Neutrophil (primary cell): ENCODE results near the gene ZIC2.

Source experiments
- H3K27ac ChIP-seq: fragments of 200-600 bp; sonication (generic); 2 replicates; pipeline ENCODE4 v1.5.1; 2016; ENCODE audit warnings: mild to moderate bottlenecking, moderate library complexity
- H3K27me3 ChIP-seq: fragments of 200-600 bp; sonication (generic); 2 replicates; pipeline ENCODE4 v1.6.0; 2016; ENCODE audit warnings: mild to moderate bottlenecking
- H3K36me3 ChIP-seq: fragments of 200-600 bp; sonication (generic); 2 replicates; pipeline ENCODE4 v1.5.1; 2017
- H3K4me1 ChIP-seq, 2 experiments: fragments of 200-600 bp in 1 of 2; sonication (generic) in 1 of 2; 1 replicate in 1 of 2; 2 replicates in 1 of 2; pipeline versions ENCODE4 v1.5.1 to v1.6.1; 2013 to 2016; ENCODE audit warnings: low read depth in 1 of 2, low read length in 1 of 2, mild to moderate bottlenecking in 1 of 2, moderate library complexity in 1 of 2; ENCODE audit not compliant: control insufficient read depth in 1 of 2, insufficient read depth in 1 of 2
- H3K4me3 ChIP-seq, 2 experiments: fragments of 200-600 bp in 1 of 2; sonication (generic) in 1 of 2; 1 replicate in 1 of 2; 2 replicates in 1 of 2; pipeline ENCODE4 v1.5.1; 2013 to 2016; ENCODE audit warnings: low read depth in 1 of 2, low read length in 1 of 2, mild to moderate bottlenecking in 1 of 2, moderate library complexity in 1 of 2
- H3K9me3 ChIP-seq: fragments of 200-600 bp; sonication (generic); 2 replicates; pipeline ENCODE4 v1.5.1; 2016
- CTCF ChIP-seq: fragments of 200-600 bp; sonication (generic); IDR thresholded peaks from 2 replicates; pipeline ENCODE4 v1.5.1; 2016; ENCODE audit warnings: antibody characterized with exemption

ZIC2 gene

GRCh38 chr13:99960663-99961311 lies 20.8 kb upstream of the ZIC2 start:
- no peaks in the 10 kb centered on the region for H3K36me3 ChIP-seq
- H3K9me3 ChIP-seq, result no peaks in the 10 kb centered on the region
- H3K4me3 ChIP-seq, result no peak overlapping the region
- H3K27ac ChIP-seq, result no peak overlapping the region
- no peak for TF ChIP-seq CTCF
- H3K4me1 ChIP-seq, result peaks cover 3 to 7% of the 10 kb centered on the region in 2 experiments
- peaks cover 100% of the 10 kb centered on the region for H3K27me3 ChIP-seq

GRCh38 chr13:99961636-99962035 lies 19.9 kb upstream of the ZIC2 start:
- no peaks in the 10 kb centered on the region for H3K36me3 ChIP-seq
- no peak overlapping the region for H3K27ac ChIP-seq
- H3K9me3 ChIP-seq, result no peaks in the 10 kb centered on the region
- TF ChIP-seq CTCF, result no peak
- peaks cover 3 to 7% of the 10 kb centered on the region in 2 experiments for H3K4me1 ChIP-seq
- peaks cover 100% of the 10 kb centered on the region for H3K27me3 ChIP-seq
- H3K4me3 ChIP-seq, result no peak overlapping the region

GRCh38 chr13:99962242-99962641 lies 19.3 kb upstream of the ZIC2 start:
- Histone ChIP-seq H3K27ac (no peak overlapping the region), H3K4me3 (no peak overlapping the region), H3K9me3 (no peaks in the 10 kb centered on the region), H3K36me3 (no peaks in the 10 kb centered on the region), H3K27me3 (peaks cover 100% of the 10 kb centered on the region), H3K4me1 (peaks cover 3 to 7% of the 10 kb centered on the region in 2 experiments)
- TF ChIP-seq CTCF, result no peak

DNA sequence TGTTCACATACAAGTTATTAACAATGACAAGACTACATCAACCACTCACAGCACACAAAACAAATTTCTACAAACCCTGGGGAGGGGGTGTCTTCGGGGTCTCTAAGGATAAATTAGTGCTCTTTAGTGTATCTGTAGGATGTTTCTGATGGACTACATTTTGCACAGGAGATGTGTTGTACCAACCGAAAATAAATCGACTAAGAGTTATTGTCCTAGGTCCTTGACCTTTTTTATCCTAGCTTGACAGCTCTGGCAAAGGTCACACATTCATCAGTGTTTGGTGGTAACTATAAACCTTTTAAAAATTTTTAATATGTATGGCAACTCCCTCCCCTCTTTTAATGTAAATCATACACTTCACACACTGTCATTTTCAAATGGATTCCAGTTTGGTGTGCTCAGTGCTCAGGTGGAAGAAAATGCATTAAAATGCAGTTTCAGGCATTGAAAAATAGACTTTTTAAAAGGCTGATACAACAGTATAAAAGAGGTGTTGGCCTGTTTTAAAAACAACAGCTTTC lies 17.7 kb upstream of the ZIC2 start:
- no peak for TF ChIP-seq CTCF
- Histone ChIP-seq H3K27ac (no peak overlapping the region), H3K9me3 (no peaks in the 10 kb centered on the region), H3K36me3 (no peaks in the 10 kb centered on the region), H3K4me3 (no peak overlapping the region), H3K4me1 (peaks cover 3 to 13% of the 10 kb centered on the region in 2 experiments), H3K27me3 (peaks cover 100% of the 10 kb centered on the region)

- H3K4me1 ChIP-seq, result peaks cover 0 to 18% of the 10 kb centered on the region in 2 experiments
- no peak overlapping the region for H3K4me3 ChIP-seq
- no peaks in the 10 kb centered on the region for H3K36me3 ChIP-seq
- no peaks in the 10 kb centered on the region for H3K9me3 ChIP-seq
- peaks cover 100% of the 10 kb centered on the region for H3K27me3 ChIP-seq
- TF ChIP-seq CTCF, result no peak
- no peak overlapping the region for H3K27ac ChIP-seq
These were observed 16.1 kb upstream of the ZIC2 start for GRCh38 chr13:99965329-99966000.
